ENCODE results near the gene LLGL1. TPM values are rescaled to one million over a fixed set of nuclear protein-coding genes. Genes with fewer than 3 reads are reported as not detected.

LLGL1 gene
- total and polyA plus RNA-seq, 10 of the 15 experiments (the other 5 are each of a cell fraction or from before 2014, with no cell fraction given), result 0.02 to 9.2 (median 2.5) TPM

GRCh38 chr17:18195246-18195645 lies 30.2 kb upstream of the LLGL1 start (continued):
- TF ChIP-seq, protein P1, sequence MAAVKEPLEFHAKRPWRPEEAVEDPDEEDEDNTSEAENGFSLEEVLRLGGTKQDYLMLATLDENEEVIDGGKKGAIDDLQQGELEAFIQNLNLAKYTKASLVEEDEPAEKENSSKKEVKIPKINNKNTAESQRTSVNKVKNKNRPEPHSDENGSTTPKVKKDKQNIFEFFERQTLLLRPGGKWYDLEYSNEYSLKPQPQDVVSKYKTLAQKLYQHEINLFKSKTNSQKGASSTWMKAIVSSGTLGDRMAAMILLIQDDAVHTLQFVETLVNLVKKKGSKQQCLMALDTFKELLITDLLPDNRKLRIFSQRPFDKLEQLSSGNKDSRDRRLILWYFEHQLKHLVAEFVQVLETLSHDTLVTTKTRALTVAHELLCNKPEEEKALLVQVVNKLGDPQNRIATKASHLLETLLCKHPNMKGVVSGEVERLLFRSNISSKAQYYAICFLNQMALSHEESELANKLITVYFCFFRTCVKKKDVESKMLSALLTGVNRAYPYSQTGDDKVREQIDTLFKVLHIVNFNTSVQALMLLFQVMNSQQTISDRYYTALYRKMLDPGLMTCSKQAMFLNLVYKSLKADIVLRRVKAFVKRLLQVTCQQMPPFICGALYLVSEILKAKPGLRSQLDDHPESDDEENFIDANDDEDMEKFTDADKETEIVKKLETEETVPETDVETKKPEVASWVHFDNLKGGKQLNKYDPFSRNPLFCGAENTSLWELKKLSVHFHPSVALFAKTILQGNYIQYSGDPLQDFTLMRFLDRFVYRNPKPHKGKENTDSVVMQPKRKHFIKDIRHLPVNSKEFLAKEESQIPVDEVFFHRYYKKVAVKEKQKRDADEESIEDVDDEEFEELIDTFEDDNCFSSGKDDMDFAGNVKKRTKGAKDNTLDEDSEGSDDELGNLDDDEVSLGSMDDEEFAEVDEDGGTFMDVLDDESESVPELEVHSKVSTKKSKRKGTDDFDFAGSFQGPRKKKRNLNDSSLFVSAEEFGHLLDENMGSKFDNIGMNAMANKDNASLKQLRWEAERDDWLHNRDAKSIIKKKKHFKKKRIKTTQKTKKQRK (IDR thresholded peaks at IDR 0.05; ENCODE audit: low read depth, low read length), result no peak
- TF ChIP-seq TCF3 (IDR thresholded peaks at IDR 0.05; ENCODE audit: borderline replicate concordance, insufficient read depth, low read depth, low read length) (no peak), BACH1 (IDR thresholded peaks at IDR 0.05; ENCODE audit: borderline replicate concordance) (no peak), RAD51 (IDR thresholded peaks at IDR 0.05) (no peak), REST (IDR thresholded peaks at IDR 0.05; ENCODE audit: low read depth, low read length) (no peak), NBN (IDR thresholded peaks at IDR 0.05) (no peak), HCFC1 (IDR thresholded peaks at IDR 0.05; ENCODE audit: low read length) (no peak), SMAD5 (IDR thresholded peaks at IDR 0.05; ENCODE audit: low read depth) (no peak)

Measured in GM12878 (cell line).